Stimulated activated CD8-positive, alpha-beta memory T cell treated with anti-CD3 and anti-CD28 coated beads, Interleukin-15, amount 100 ng/mL, for 48 hours (primary cell): Measurements from ENCODE around the gene LY86.

Experiments used
- DNase-seq, 2 donors: peaks; one replicate each; pipeline ENCODE4 v3.0.0-alpha.2; 2020; ENCODE audit warnings: low read depth in 2 of 2

LY86 gene

DNA sequence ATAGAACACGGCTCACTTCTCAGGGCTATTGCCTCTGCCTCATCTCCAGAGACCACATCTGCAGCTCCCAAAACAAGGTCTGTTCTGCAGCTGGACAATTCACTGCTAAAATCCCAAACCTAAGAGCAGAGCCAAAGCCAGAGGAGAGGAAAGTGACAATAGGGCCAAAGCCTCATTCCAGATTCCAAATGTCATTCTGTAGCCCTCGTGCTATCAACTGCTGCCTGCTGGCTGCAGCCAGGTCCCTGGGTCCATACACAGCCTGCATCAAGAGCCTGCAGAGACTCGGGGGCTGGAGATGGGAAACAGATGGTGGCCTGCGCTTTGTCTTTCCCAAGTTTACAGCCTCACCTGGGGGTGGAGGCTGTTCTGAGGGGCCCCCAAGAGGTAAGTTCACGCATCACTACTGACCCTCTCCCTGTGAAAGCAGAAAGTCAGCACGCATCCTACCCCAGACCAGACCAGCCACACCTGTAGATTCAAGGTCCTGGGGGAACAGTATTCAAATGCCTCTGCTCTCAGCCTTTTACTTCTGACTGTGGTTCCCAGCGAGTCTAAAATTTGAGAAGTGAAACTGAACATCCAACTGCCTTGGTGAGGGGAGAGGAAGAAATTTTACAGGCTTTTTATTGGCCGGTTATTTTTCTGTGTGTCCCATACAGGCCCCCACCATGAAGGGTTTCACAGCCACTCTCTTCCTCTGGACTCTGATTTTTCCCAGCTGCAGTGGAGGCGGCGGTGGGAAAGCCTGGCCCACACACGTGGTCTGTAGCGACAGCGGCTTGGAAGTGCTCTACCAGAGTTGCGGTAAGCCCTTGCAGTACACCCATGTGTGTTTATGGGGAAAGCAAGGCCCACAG, at the start of gene LY86:
TSS of gene LY86 (plus strand) at position 657 of the 860 bp plus-strand sequence. CDS start at position 672, 15 bp downstream.
- DNase-seq = no peak

GRCh38 chr6:6539036-6539435, 49.5 kb upstream of the LY86 start:
- DNase-seq = no peak

DNA sequence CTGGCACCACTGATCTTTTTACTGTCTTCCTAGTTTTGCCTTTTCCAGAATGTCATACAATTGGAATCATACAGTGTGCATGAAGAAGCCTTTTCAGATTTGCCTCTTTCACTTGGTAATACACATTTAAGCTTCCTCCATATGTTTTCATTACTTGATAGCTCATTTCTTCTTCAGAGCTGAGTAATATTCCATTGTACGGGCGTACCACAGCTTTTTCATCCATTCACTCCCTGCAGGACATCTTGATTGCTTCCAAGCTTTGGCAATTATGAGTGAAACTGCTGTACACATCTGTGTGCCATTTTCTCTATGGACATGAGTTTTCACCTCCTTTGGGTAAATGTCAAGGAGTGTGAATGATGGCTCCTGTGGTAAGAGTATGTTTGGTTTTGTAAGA, 46.2 kb upstream of the LY86 start:
- DNase-seq = no peak

- DNase-seq = no peak
Observed at GRCh38 chr6:6543181-6543879, 45.2 kb upstream of the LY86 start.

DNA sequence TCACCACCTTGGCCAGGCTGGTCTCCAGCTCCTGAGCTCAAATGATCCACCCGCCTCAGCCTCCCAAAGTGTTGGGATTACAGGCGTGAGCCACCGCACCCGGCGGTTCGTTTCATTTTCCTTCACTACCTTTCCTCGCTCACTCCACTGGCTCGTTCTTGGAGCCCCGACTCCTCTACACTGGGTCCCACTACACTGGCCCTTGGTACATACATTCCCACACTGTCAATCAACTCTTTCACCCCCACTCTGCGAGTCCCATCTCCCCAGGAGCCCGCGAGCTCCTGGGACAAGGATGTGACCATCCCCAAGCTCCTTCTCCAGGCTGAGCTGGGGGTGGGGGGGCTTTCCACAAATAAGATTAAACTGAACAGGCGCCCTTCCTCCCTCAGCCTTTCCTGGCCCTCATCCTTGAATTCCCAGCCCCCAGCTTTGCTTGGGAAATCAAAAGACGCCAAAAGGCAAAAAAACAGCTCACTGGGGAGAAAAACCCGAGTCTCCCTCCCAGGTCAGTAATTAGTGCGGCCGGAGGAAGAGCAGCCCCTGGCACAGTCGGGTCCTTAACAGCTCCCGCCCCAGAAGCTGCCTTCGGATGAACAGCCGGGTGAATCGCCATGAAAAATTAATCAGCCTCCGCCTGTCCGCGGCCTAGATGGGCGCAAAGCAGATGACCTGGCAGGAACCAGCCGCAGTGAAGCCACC, 42.8 kb upstream of the LY86 start:
- DNase-seq = no peak

GRCh38 chr6:6546318-6547109, 42.0 kb upstream of the LY86 start:
- DNase-seq = no peak

GRCh38 chr6:6547110-6547879, 41.2 kb upstream of the LY86 start:
- DNase-seq = peak; percentile 65 to 66

GRCh38 chr6:6556161-6556737, 32.3 kb upstream of the LY86 start:
- no peak for DNase-seq

- DNase-seq = no peak
Observed at GRCh38 chr6:6556738-6557503, 31.6 kb upstream of the LY86 start.

- no peak for DNase-seq
Observed at GRCh38 chr6:6557504-6557839, 31.0 kb upstream of the LY86 start.

DNA sequence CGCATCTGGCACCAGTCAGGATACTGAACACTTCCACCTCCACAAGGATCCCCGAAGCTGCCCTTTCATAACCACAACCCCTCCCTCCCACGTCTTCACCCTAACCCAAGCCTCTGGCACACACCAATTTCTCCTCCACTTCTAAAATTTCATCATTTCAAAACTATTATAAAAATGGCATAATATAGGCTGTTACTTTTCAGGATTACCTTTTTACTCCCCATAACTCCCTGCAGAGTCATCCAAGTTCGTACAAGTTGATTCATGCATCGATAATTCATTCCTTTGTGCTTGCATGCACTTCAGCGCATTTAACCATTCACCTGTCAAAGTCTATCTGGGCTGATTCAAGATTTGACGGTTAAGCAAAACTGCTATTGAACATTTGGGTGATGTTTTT, 30.6 kb upstream of the LY86 start:
- DNase-seq = no peak

GRCh38 chr6:6559994-6560570, 28.4 kb upstream of the LY86 start:
- no peak for DNase-seq

- DNase-seq = no peak
Observed at GRCh38 chr6:6560909-6561308, 27.6 kb upstream of the LY86 start.

GRCh38 chr6:6564154-6564553, 24.4 kb upstream of the LY86 start:
- no peak for DNase-seq

GRCh38 chr6:6565069-6565468, 23.5 kb upstream of the LY86 start:
- DNase-seq = no peak

DNA sequence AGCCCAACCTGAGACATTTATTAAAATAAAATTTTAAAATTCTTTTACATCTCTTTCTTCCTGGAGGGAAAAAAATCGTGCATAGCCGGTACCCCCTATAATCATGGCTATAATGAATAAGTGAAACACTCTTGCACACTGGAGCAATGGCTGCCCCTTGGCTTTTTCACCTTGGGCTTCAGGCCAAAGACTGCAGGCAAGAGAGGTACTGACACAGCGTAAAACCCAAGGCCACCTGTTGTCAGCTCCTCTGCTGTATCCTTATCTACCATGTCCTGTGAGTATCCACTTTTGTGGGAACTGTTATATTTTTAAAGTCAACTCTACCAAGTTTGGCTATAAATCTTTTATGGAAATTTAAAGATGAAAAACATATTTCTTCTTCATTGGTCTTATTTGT, 23.0 kb upstream of the LY86 start:
- no peak for DNase-seq

- no peak for DNase-seq
Observed at GRCh38 chr6:6566766-6567165, 21.8 kb upstream of the LY86 start.

DNA sequence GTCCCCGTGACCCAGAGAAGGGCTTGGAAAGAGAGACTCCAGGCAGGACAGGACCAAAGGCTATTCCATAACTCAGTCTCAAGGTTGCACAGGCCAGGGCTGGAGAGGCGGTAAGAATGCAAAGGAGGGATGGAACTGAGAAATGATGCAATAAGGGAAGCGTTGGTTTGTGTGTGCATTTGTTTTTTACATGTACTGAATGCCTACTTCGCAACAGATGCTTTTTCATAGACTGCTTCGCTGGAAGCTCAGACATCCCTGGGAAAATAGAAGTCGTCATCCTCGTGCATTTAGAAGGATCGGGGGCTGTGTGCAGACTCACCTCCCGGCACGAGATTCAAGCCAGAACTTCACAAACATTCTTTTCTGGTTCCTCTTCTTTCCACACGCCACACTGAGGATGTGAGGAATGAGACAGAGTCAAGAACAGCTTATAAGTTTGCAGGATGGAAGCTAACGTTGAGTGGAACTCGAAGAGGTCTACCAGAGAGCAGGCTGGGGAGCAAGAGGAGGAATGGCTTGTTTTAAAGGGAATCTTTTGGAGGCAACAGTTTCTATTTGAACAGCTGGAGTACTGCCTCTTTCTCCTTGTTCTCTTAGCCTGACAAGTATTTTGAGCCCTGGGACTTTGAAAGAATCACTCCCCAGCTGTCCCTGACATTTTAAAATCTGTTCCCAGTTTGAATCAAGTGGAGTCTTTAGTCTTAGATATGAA, 19.3 kb upstream of the LY86 start:
- DNase-seq = no peak

- DNase-seq = no peak
Observed at GRCh38 chr6:6569811-6570164, 18.7 kb upstream of the LY86 start.
